Limb (tissue), 2 donors: Measurements from ENCODE around the gene ADGRA1.
"Not testable (repeated sequence)": the region's sequence is repeated elsewhere in the genome, so short reads cannot be mapped to it uniquely, and the experiment has no call there.

Experiments used
- DNase-seq, 2 donors: peaks; one replicate each; pipeline ENCODE4 v3.0.0-alpha.2; 2016; ENCODE audit errors: extremely low spot score in 2 of 2

Gene ADGRA1

DNA sequence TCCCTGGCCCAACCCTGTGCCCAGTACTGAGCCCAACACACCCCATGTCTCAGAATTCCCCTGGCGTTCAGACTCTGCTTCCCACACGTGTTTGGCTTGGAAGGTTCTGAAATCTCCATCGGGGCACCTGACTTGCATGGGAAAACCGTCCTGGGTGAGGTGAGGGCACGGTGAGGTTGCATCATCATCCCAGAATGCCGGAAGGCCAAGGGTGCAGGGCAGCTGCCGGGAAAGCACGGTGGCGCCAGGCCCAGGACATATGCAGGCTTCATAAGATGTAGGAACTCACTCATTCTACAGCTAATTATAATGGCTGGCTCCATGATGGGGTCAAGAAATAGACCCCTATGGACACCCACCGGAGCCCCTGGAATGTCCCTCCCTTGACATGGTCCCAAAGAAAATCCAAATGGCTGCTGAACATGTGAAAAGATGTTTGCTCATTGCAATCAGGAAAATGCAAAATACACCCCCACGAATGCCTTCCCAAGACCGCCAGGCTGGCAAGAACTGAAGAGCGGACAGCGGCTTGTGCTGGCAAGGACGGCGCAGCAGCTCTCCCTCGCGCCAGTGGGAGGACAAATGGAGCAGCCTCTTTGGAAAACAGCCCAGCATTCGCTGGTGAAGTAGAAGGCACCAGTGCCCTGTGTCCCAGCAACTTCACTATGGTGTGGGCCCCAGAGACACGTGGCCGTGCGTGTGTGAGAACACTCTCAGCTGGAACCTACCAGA lies 74.6 kb downstream of the ADGRA1 start:
- DNase-seq: no peak

DNA sequence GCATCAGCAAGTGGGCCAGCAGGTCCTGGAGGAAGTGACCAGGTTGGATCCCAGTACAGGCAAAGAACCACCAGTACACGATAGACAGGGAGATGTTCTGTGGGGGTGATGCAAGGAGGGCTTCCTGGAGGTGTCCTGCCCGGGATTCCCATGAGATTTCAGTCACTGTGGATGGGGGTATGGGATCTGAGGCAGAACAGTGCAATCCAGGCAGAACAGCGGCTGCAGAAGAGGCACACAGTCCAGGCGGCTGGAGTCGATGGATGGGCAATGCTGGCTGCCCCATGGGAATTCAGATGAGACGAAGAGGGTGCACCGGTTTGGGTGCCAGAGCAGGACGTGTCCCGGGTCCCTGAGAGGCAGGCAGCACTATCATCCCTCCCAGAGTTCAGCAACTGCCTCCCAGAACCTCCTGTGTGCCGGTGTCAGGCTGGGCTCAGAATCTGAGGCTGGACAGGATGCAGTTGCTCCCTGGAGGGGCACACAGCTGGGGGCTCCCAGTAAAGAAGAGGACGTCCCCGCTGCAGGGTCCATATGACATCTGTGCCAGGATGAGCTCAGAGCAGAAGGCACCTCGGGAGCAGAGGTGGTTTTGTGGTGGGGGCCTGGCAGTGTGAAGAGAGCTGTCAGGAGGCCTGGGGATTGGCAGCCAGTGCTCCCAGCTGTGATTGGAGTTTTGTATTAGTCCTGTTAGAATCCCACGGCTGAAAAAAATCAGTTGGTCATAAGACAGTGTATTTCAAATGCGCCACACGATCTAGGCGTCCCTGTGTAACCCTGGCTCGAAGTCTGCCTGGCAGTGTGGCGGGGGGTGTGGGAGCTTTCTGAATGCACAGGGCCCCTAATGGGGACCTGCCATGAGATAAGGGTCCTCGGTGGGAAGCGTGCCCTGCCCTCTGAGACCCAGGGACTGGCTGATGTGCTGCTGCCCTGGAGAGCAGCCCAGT lies 75.5 kb downstream of the ADGRA1 start:
- DNase-seq: no peak

DNA sequence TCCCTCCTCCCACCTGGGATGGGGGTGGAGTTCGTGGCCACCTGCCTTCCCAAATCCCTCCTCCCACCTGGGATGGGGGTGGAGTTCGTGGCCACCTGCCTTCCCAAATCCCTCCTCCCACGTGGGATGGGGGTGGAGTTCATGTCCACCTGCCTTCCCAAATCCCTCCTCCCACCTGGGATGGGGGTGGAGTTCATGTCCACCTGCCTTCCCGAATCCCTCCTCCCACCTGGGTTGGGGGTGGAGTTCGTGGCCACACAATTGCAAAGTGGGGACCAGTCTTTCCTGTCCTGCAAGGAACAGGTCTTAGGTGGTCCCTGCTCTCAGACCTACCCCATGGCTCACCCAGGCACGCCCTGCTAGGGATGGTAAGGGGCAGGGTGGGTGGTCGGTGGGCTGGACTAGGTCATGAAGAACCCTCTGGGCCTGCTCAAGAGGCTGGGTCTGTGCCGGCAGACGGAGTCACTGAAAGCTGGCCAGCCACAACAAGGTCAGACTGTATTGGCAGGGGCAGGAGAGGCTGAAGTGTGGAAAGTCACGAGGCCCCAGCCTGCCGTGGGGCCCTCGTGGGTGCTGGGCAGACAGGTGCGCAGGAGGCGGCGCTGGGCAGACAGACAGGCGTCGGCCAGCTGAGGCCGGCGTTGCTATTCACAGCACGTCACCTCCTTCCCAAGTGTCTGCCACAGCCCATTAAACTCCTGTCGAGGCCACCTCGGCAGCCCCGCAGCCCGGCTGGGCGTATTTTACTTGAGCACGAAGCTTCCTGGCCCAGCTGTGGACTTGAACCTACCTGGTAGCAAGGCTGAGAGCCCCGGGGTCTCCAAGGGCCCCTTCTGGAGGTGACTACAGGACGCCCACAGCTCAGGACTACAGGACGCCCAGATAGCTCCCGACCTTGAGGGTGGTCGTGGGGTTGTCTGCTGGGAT lies 76.4 kb downstream of the ADGRA1 start:
- no peak for DNase-seq

DNA sequence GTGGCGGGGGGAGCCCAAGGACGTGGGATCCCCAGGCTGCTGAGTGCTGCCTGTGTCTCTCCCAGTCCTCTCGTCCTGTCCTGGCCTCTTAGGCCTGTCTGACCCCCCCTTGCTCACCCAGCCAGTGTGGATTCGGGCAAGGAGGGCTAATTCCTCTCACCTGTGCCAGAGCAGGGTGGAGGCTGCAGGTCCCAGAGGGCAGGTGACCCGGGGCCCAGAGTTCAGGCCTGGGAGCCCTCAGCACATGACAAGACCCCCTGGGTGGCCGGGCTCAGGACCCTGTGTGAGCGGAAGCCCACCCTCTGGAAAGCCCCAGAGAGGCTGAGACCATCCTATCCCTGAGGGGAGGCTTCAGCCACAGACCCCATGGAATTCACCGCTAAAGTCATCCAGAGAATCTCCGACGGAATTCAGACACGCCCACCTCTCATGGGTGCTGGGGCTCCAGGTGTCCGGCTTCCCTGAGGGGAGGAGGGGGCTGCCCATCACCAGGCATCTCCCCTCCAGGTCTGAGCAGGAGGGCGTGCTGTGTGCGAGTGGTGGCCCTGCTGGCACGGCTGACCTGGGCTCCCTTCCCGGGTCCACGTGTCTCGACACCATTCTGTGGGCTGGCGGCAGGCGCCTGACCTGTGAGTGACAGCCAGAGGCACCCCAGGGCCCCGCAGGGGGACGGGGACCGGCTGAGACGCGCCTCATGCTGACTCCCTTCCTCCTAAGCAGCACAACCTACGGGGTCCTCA lies 77.3 kb downstream of the ADGRA1 start:
- no peak for DNase-seq

DNA sequence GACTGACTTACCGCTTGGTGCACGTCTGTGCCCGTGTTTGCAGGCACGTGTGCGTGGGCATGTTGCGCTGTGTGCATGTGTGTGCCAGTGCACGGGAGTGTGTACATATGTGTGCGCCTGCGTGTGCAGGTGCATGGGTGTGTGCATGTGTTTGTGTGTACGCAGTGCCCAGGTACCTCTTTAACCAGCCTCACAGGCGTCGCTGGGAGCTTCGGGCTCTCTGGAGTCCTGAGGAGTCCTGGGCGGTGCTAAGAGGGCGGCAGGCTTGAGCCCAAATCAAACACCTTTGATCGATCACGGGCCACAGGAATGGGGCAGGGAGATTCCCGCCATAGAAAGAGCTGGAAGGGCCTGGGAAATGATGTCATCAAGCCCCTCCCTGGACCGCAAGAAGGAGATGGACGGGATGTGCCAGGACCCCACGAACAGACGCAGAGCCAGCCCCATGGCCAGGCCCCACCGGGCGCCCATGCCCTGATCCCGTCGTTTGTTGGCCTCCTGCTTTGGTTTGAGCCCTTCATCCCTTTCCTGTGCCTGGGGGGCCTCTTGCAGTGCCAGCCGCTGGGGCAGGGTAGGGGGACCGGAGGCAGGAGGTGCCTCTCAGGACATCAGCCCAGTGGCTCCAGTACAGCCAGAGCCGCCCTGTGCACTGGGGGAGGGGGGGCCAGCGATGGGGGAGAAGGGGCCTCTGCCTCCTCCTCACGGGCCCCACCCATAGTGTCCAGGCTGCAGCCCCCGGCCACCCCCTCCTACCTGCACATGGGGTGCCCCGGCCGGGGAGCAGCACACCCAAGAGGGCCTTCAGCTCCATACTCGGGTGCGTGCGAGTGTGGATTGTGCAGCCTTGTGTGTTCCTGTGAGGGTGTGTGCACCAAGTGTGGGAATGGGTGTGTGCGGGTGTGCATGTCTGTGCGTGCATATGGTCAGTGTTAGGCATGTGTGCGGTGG lies 78.1 kb downstream of the ADGRA1 start:
- DNase-seq: no peak

DNA sequence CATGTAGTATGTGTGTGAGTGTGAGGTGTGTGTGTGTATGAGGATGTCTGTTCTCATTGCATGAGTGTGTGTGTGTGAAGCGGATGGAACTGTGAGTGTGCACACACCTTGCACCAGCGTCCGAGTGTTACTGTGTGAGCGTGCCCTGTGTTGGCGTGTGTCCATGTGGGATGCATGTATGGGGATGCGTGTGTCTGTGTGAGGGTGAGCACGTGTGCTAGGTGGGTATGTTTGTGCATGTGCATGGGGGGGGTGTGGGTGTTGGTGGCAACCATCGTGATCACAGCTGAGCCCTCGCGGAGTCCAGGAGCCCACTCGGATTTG lies 78.7 kb downstream of the ADGRA1 start:
- DNase-seq: no peak

DNA sequence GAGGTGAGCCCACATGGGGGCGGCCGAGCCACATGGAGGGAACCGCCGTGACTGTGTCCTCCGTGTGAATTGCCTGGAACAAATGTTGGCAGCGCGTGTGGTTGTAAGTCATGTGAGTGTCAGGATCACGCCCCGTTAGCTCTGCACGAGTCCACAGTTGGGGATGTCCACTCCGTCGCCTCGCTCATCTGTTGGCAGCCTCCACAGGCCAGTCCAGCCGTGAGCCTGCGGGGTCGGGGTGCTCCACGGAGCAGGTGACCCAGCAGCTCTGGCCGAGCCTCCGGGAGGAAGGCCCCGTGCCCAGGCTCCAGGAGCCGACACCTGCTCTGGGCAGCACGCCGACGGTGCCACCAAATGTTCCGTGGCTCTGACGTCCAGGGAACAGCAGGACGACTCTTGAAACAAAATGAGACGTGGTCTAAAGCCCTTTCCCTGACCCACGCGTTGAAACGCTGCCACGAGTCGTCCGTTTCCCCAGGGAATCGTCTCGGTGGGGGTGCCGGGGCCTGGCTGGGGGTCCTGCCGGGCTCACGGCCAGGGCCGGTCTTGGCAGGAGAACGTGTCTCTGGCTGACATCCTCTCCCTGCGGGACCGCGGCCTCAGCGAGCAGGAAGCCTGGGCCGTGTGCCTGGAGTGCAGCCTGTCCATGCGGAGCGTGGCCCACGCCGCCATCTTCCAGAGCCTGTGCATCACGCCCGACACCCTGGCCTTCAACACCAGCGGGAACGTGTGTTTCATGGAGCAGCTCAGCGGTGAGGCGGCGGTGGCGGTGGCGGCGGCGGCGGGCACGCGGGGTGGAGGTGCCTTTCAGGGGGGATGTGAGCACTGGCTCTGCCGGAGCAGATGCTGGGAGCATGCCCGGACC lies 79.3 kb downstream of the ADGRA1 start:
- DNase-seq: no peak

DNA sequence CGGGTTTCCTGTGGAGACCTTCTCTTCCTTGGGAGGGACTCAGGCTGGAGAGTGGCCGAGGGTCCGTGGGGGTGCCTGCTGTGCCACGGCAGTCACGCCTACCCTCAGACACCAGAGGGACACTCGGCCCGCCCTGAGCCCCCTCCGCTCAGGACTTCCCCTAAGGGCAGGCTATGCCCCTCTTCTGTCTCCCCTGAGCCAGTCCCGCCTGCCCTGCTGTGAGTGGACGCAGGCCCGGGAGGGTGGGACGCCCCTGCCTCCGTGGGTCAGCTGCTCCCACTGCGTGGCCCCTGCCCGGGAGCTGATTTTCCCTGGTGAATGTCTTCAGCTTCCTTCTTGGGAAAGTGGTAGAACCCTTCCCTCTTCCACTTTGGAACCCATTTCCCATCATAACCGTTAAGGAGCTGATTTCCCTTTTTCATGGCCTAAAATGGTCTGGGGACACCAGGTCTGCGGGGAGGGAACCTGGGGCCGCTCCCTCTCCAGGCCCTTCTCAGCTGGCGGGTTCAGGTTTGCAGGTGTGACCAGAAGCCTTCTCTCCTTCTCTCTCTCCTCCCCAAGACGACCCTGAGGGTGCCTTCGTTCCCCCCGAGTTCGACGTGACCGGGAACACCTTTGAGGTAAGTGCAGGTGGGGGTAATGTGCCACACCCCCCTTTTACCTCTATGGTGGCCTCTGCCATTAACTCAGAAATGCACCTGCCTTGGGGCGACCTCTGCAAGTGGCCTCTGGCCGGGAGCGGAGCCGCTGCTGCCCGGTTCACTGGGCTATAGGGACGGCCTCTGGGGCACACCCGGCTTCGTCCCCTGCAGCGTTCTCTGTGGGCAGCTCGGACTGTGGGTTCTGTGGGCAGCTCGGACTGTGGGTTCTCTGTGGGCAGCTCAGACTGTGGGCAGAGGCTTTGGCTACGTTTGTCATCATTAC lies 80.2 kb downstream of the ADGRA1 start:
- no peak for DNase-seq

DNA sequence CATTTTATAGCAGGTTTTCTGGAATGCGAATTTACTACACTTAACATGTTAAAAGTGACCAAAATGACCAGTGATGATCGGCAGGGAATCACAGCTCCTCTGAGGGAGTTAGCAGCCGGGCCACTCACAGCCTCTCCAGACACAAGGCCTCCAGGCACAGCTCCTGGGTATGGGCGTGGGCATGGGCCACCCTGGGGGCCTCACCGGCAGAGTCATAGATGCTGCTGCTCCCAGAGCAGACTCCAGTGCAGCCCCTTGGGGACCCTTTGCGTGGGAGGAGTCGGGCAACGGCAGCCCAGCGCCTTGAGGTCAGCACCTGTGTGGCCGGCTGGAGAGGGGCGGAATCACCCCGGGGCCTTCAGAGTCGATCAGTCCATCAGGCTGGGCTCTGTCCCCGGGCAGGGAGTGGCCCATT lies 80.9 kb downstream of the ADGRA1 start:
- no peak for DNase-seq

DNA sequence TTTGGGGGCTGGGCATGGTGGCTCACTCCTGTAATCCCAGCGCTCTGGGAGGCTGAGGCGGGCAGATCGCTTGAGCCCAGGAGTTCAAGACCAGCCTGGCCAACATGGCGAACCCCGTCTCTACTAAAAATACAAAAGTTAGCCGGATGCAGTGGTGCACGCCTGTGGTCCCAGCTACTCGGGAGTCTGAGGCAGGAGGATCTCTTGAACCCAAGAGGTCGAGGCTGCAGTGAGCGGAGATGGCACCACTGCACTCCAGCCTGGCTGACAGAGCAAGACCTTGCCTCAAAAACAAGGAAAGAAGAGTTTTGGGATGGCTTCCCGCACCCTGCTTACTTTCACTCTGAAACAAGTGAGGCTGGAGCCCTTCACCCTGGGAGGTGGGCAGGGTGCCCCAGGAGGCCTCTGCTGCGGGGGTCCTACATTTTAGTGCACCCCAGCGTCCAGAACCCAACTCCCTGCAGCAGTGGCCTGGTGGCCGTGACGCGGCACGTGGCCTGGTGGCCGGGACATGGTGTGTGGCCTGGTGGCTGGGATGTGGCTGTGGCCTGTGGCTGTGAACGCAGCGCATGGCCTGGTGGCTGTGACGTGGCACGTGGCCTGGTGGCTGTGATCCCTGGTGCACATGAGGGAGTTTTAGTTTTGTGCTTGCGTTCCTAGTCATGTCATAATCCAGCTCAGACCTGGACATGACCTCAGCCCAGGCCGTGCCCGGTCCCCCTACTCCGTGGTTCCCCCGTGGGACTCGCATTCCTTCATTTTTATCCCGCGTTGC lies 81.6 kb downstream of the ADGRA1 start:
- DNase-seq: no peak

DNA sequence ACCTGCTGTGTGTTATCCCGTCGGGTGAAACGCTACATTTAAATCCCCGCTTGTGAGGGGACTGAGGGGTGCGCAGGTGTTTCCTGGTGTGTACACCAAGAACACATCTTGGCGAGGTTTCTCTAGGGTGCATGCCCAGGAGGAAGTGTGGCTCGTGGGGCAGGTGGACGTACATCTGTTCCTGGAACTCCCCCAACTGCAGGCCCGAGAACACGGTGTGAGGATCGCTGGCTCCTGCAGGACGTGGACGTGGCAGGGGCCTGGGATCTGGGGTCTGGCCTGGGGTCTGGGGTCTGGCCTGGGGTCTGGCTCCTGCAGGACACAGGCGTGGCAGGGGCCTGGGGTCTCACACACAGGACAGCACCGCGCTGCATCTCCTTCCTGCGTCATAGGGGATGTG lies 82.4 kb downstream of the ADGRA1 start:
- DNase-seq: no peak

DNA sequence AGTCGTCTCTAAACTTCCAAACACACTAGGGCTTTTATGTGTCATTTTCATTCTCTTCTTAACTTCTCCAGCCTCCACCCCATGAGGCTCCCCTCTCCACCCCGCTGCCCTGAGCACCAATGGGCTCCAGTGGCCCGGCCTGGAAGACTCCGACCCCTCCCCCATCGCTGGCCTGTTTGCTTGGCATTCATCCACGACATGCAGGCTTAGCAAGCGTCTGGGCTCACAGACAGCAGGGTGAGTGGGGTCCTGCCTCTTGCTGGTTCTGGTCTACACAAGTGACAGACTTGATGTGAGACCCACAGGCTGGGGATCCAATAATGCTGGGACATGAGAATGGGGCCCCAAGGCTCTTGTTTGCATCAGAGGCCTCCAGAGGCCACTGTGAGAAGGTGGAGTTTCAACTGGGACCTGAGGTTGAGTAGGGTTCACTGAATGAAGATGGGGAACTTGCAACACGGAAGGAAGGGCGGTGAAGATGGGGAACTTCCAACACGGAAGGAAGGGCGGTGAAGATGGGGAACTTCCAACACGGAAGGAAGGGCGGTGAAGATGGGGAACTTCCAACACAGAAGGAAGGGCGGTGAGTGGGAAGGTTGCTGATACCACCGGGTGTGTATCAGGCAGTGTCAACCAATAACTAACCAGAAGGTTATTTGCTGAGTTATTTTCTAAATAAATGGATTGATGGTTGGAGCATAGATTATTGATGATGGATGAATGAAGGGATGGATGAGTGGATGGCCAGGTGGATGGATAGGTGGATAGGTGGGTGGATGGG lies 86.3 kb downstream of the ADGRA1 start:
- no peak for DNase-seq

DNA sequence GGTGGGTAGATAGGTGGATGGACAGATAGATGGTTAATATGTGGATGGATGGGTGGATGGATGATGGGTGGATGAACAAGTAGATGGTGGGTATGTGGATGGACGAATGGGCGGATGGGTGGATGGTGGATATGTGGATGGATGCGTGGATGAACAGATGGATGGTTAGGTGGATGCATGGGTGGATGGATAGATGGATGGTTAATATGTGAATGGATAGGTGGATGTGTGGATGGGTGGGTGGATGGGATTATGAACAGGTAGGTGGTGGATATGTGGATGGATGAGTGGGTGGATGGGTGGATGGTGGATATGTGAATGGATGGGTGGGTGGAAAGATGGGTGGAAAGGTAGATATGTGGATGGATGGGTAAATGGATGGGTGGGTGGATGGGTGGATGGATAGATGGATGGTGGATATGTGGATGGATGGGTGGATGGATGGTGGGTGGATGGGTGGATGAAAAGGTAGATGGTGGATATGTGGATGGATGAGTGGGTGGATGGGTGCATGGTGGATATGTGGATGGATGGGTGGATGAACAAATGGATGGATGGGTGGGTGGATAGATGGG lies 87.1 kb downstream of the ADGRA1 start:
- DNase-seq: no peak

DNA sequence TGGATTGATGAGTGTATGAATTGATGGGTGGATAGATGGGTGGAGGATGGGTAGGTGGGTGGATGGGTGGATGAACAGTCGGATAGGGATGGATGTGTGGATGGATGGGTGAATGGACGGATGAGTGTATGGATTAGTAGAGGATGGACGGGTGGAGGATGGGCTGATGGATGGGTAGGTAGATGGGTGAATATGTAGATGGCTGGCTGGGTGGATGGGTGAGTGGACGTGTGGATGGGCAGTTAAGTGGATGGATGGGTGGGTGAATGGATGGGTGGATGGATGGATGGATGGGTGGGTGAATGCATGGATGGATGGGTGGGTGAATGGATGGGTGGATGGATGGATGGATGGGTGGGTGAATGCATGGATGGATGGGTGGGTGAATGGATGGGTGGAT lies 87.9 kb downstream of the ADGRA1 start:
- DNase-seq: not testable (repeated sequence)

DNA sequence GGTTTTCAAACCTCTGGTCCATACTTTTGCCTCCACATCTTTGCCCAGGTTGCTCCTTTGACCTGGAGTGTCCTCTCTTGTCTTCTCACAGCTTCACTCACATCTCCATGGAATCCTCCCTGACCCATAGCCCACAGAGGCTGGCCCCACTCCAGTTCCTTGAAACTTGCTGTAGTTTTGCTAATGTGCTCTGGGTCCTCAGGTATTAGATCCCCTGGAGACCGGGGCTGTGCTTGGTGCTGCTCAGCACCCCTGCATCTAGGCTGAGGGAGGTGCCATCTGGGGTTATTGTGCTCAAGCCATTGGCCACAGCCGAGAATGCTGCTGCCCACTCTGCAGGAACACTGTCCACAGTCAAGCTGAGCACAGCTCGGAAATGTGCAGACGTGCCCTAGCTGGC lies 88.8 kb downstream of the ADGRA1 start:
- DNase-seq: no peak
